HEK293 (cell line): ENCODE measurements around the gene FBXL15.

ENCODE experiments used
- CTCF ChIA-PET: fragments of 350-600 bp; formaldehyde crosslinking; extraction: SDS; loops from one replicate; lab custom pipeline; 2021; ENCODE audit warnings: antibody characterized with exemption; lab: Yijun Ruan, JAX
- POLR2A ChIA-PET: fragments of 300-600 bp; formaldehyde crosslinking; extraction: SDS; loops from one replicate; lab custom pipeline; 2020; ENCODE audit warnings: antibody characterized with exemption, inconsistent platforms; lab: Yijun Ruan, JAX
- H3K27ac ChIP-seq: fragments of 200-500 bp; sonication (Bioruptor generic); 2 replicates; pipeline ENCODE4 v1.5.1; 2014; ENCODE audit warnings: low read depth, low read length, control low read depth, inconsistent platforms; ENCODE audit errors: extremely low read depth
- H3K36me3 ChIP-seq, 2 experiments: fragments of 200-500 bp in 1 of 2; sonication (Bioruptor generic) in 1 of 2; 1 replicate in 1 of 2; 2 replicates in 1 of 2; pipeline ENCODE4 v1.5.1; 2014 to 2017; ENCODE audit warnings: inconsistent platforms in 2 of 2, low read length in 2 of 2; ENCODE audit not compliant: control insufficient read depth in 2 of 2, insufficient read depth in 1 of 2
- H3K4me1 ChIP-seq: fragments of 200-500 bp; sonication (Bioruptor generic); 2 replicates; pipeline ENCODE4 v1.5.1; 2014; ENCODE audit warnings: mild to moderate bottlenecking, low read length, inconsistent platforms; ENCODE audit not compliant: control insufficient read depth, insufficient read depth
- H3K4me3 ChIP-seq: 2 replicates; pipeline ENCODE4 v1.5.1; 2011; ENCODE audit warnings: low read depth, mild to moderate bottlenecking, control low read depth, low read length, moderate library complexity
- H3K9me3 ChIP-seq: fragments of 200-500 bp; sonication (Bioruptor generic); 2 replicates; pipeline ENCODE4 v1.5.1; 2014; ENCODE audit warnings: low read depth, low read length, inconsistent platforms; ENCODE audit not compliant: control insufficient read depth, insufficient read depth
- FEZF1 ChIP-seq: fragments of 450-650 bp; formaldehyde crosslinking; IDR thresholded peaks from 2 replicates; pipeline ENCODE4 v1.5.1; 2016; ENCODE audit warnings: missing biosample characterization, missing genetic modification characterization
- GLI2 ChIP-seq: fragments of 450-650 bp; formaldehyde crosslinking; IDR thresholded peaks from 2 replicates; pipeline ENCODE4; 2017; ENCODE audit warnings: missing biosample characterization, missing genetic modification characterization, low read depth, borderline replicate concordance
- KLF1 ChIP-seq: fragments of 450-650 bp; formaldehyde crosslinking; IDR thresholded peaks from 2 replicates; pipeline ENCODE4 v1.5.1; 2016; ENCODE audit warnings: missing biosample characterization, missing genetic modification characterization
- MEIS1 ChIP-seq: sonication (generic); formaldehyde crosslinking; IDR thresholded peaks from 2 replicates; pipeline ENCODE4 v1.8.1; 2022; ENCODE audit warnings: missing genetic modification reagents, mild to moderate bottlenecking, borderline replicate concordance
- PRDM1 ChIP-seq: fragments of 450-650 bp; formaldehyde crosslinking; IDR thresholded peaks from 2 replicates; pipeline ENCODE4; 2016; ENCODE audit warnings: missing biosample characterization, missing genetic modification characterization
- SCRT1 ChIP-seq: fragments of 450-650 bp; formaldehyde crosslinking; IDR thresholded peaks from 2 replicates; pipeline ENCODE4 v1.5.1; 2016; ENCODE audit warnings: missing biosample characterization, missing genetic modification characterization, borderline replicate concordance
- SETDB1 ChIP-seq: IDR thresholded peaks from one replicate; pipeline ENCODE4 v1.6.1; 2017; ENCODE audit warnings: mild to moderate bottlenecking, low read length, moderate library complexity, mixed read lengths; ENCODE audit not compliant: insufficient read length
- ZBTB8A ChIP-seq: fragments of 450-650 bp; formaldehyde crosslinking; IDR thresholded peaks from 2 replicates; pipeline ENCODE4 v1.5.1; 2016; ENCODE audit warnings: missing biosample characterization, missing genetic modification characterization
- ZNF214 ChIP-seq: fragments of 450-650 bp; formaldehyde crosslinking; IDR thresholded peaks from 2 replicates; pipeline ENCODE4 v1.5.1; 2017; ENCODE audit warnings: missing biosample characterization, mild to moderate bottlenecking, missing genetic modification characterization, borderline replicate concordance
- ZNF23 ChIP-seq: fragments of 450-650 bp; formaldehyde crosslinking; IDR thresholded peaks from 2 replicates; pipeline ENCODE4 v1.5.1; 2016; ENCODE audit warnings: missing biosample characterization, missing genetic modification characterization, borderline replicate concordance
- ZNF248 ChIP-seq: fragments of 450-650 bp; formaldehyde crosslinking; IDR thresholded peaks from 2 replicates; pipeline ENCODE4 v1.5.1; 2017; ENCODE audit warnings: missing biosample characterization, missing genetic modification characterization
- ZNF37A ChIP-seq: fragments of 450-650 bp; IDR thresholded peaks from 2 replicates; pipeline ENCODE4 v1.5.1; 2018; ENCODE audit warnings: missing biosample characterization, missing genetic modification characterization
- ZNF530 ChIP-seq: fragments of 450-650 bp; formaldehyde crosslinking; IDR thresholded peaks from 2 replicates; pipeline ENCODE4 v1.5.1; 2016; ENCODE audit warnings: low read depth, missing biosample characterization, missing genetic modification characterization
- ZNF548 ChIP-seq: fragments of 450-650 bp; formaldehyde crosslinking; IDR thresholded peaks from 2 replicates; pipeline ENCODE4 v1.5.1; 2016; ENCODE audit warnings: missing biosample characterization, missing genetic modification characterization
- ZNF707 ChIP-seq: fragments of 450-650 bp; formaldehyde crosslinking; IDR thresholded peaks from 2 replicates; pipeline ENCODE4 v1.5.1; 2016; ENCODE audit warnings: missing biosample characterization, missing genetic modification characterization
- ZNF776 ChIP-seq: fragments of 450-650 bp; formaldehyde crosslinking; IDR thresholded peaks from 2 replicates; pipeline ENCODE4 v1.5.0; 2017; ENCODE audit warnings: missing biosample characterization, missing genetic modification characterization, borderline replicate concordance
- TF ChIP-seq, protein P1 (sequence below): fragments of 450-650 bp; formaldehyde crosslinking; IDR thresholded peaks from 2 replicates; pipeline ENCODE4 v1.5.1; 2016; ENCODE audit warnings: missing biosample characterization, missing genetic modification characterization
- TF ChIP-seq, protein P2 (sequence below): fragments of 450-650 bp; formaldehyde crosslinking; IDR thresholded peaks from 2 replicates; pipeline ENCODE4 v1.5.1; 2016; ENCODE audit warnings: missing biosample characterization, missing genetic modification characterization
- TF ChIP-seq, protein P3 (sequence below): fragments of 450-650 bp; formaldehyde crosslinking; IDR thresholded peaks from 2 replicates; pipeline ENCODE4 v1.5.1; 2016; ENCODE audit warnings: missing biosample characterization, missing genetic modification characterization
- TF ChIP-seq, protein P4 (sequence below): sonication (generic); formaldehyde crosslinking; IDR thresholded peaks from 2 replicates; pipeline ENCODE4 v1.8.1; 2022; ENCODE audit warnings: mild to moderate bottlenecking, moderate library complexity, missing genetic modification reagents

Gene FBXL15

DNA sequence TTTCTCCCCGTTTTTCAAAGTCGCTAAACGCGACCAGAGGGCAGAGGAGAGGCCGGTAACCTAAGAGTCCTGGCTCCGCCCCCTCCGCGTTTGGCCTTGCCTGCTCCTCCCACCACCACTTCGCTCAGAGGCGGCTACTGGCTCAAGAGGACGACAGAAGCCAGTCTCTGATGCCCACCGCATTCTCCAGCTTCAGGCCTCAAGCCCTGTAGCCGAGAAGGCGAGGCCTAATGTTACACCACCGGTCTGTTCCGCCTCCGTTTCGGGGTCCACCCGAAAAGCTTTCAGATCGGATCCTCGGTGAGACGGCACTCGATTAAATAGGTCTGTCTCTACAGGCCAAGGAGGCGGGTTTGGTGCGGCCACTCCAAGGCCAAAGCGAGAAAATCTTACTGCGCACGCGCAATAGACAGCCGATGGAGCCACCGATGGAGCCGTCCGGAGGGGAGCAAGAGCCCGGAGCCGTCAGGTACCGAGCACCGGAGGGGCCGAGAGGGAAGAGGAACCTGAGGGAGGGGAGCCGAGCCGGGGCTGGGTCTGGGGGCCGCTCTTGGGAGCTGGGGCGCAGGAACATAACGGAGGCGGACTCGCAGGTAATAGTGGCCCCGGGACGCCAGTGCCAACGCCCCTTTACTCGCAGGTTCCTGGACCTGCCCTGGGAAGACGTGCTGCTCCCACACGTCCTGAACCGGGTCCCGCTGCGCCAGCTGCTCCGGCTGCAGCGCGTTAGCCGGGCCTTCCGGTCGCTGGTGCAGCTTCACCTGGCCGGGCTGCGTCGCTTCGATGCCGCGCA lies at the start of gene FBXL15 (continued):
- TF ChIP-seq KLF1 (tag by site-specific recombination): 0 out of 2 replicates have a peak, but pooled peaks have one; percentile 31
- TF ChIP-seq PRDM1 (tag by site-specific recombination): no peak
- TF ChIP-seq, all 188 proteins: peak for 99

DNA sequence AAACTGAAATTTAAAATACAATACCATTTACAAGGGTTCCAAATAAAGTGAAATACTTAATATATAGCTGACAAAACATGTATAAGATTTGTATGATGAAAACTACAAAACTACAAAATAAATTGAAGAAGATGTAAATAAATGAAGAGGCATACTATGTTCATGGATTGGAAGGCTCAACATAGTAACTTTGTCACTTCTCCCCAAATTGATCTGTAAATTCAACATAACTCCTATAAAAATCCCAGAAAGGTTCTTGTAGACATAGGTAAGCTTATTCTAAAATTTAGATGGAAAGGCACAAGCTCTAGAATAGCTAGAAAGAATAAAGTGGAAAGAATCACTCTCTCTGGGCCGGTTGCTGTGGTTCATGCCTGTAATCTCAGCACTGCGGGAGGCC lies 49.3 kb upstream of the FBXL15 start:
- ChIA-PET POLR2A (no interaction called here), CTCF (interaction anchor here (0.8 to 3.9 kb wide), 3 partner anchors 19 to 141 kb away, joined by 4 to 17 read pairs (median 13); no protein-coding TSS in a partner anchor)
- no peaks in the 10 kb centered on the region for H3K9me3 ChIP-seq
- H3K27ac ChIP-seq: no peak overlapping the region
- H3K36me3 ChIP-seq: peaks cover 22 to 97% of the 10 kb centered on the region in 2 experiments
- H3K4me3 ChIP-seq: no peak overlapping the region
- TF ChIP-seq ZBTB8A (tag by site-specific recombination) (no peak), SETDB1 (no peak), ZNF248 (tag by site-specific recombination) (peak; percentile 94)
- H3K4me1 ChIP-seq: no peaks in the 10 kb centered on the region

DNA sequence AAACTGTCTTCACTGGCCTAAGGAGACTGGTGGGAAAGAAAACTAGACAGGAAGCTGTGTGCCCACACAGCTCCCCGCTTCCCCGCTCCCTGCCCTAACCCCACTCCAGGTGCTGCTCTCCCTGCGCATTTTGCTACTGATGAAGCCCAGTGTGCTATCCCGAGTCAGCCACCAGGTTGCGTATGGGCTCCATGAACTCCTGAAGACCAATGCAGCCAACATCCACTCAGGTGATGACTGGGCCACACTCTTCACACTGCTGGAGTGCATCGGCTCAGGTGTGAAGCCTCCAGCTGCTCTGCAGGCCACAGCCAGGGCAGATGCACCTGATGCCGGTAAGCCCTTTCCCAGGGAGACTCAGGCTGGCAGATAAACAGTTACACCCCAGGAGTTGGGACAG lies 45.4 kb upstream of the FBXL15 start:
- ChIA-PET CTCF (interaction anchor here (0.5 to 1.9 kb wide), 5 partner anchors 11 to 222 kb away, joined by 3 to 10 read pairs (median 5); no protein-coding TSS in a partner anchor), POLR2A (interaction anchor here (1.1 kb wide), 1 partner anchor 57 kb away, joined by 7 read pairs; no protein-coding TSS in a partner anchor)
- Histone ChIP-seq H3K4me3 (no peak overlapping the region), H3K9me3 (no peaks in the 10 kb centered on the region), H3K4me1 (no peaks in the 10 kb centered on the region), H3K36me3 (peaks cover 24 to 86% of the 10 kb centered on the region in 2 experiments), H3K27ac (no peak overlapping the region)
- no peak for TF ChIP-seq ZNF548 (tag by site-specific recombination)
- TF ChIP-seq, protein P1, sequence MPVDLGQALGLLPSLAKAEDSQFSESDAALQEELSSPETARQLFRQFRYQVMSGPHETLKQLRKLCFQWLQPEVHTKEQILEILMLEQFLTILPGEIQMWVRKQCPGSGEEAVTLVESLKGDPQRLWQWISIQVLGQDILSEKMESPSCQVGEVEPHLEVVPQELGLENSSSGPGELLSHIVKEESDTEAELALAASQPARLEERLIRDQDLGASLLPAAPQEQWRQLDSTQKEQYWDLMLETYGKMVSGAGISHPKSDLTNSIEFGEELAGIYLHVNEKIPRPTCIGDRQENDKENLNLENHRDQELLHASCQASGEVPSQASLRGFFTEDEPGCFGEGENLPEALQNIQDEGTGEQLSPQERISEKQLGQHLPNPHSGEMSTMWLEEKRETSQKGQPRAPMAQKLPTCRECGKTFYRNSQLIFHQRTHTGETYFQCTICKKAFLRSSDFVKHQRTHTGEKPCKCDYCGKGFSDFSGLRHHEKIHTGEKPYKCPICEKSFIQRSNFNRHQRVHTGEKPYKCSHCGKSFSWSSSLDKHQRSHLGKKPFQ (tag by site-specific recombination): peak; percentile 49; the same call in 1 of the 2 replicates
- TF ChIP-seq, protein P2, sequence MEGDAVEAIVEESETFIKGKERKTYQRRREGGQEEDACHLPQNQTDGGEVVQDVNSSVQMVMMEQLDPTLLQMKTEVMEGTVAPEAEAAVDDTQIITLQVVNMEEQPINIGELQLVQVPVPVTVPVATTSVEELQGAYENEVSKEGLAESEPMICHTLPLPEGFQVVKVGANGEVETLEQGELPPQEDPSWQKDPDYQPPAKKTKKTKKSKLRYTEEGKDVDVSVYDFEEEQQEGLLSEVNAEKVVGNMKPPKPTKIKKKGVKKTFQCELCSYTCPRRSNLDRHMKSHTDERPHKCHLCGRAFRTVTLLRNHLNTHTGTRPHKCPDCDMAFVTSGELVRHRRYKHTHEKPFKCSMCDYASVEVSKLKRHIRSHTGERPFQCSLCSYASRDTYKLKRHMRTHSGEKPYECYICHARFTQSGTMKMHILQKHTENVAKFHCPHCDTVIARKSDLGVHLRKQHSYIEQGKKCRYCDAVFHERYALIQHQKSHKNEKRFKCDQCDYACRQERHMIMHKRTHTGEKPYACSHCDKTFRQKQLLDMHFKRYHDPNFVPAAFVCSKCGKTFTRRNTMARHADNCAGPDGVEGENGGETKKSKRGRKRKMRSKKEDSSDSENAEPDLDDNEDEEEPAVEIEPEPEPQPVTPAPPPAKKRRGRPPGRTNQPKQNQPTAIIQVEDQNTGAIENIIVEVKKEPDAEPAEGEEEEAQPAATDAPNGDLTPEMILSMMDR (tag by site-specific recombination): 0 out of 2 replicates have a peak, but pooled peaks have one; percentile 21

DNA sequence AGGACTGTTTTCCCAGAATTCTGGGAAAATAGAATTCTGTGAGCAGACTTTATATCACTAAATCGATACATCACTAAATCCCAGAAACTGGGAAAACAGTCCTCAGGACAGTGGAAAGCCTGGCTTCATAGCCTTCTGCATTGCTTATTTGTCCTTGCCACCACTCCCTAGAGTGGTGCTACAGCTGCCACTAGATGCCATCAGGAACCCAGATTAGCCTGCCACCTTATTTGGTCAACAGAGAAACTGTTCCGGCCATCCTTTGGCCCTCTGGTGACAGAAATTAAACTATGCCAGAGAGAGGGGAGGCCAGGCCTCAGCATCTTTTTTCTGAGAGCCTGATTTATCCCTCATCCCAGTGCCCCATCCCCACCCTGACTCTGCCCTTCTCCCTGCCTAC lies 44.8 kb upstream of the FBXL15 start:
- CTCF ChIA-PET: interaction anchor here (0.7 to 1.9 kb wide), 4 partner anchors 18 to 146 kb away, joined by 3 to 10 read pairs (median 6); no protein-coding TSS in a partner anchor
- POLR2A ChIA-PET: no interaction called here
- Histone ChIP-seq H3K9me3 (no peaks in the 10 kb centered on the region), H3K4me3 (no peak overlapping the region), H3K36me3 (peaks cover 21 to 86% of the 10 kb centered on the region in 2 experiments), H3K27ac (no peak overlapping the region), H3K4me1 (no peaks in the 10 kb centered on the region)
- TF ChIP-seq ZNF214 (tag by site-specific recombination) (no peak), ZNF23 (tag by site-specific recombination) (no peak), ZNF530 (no peak), SCRT1 (tag by site-specific recombination) (no peak), ZNF707 (no peak), ZNF37A (tag by site-specific recombination) (no peak), GLI2 (tag by site-specific recombination) (no peak), MEIS1 (CRISPR knock-in tag) (no peak), ZNF776 (tag by site-specific recombination) (no peak), FEZF1 (tag by site-specific recombination) (no peak)
- TF ChIP-seq, protein P1 (tag by site-specific recombination): no peak
- TF ChIP-seq, protein P3, sequence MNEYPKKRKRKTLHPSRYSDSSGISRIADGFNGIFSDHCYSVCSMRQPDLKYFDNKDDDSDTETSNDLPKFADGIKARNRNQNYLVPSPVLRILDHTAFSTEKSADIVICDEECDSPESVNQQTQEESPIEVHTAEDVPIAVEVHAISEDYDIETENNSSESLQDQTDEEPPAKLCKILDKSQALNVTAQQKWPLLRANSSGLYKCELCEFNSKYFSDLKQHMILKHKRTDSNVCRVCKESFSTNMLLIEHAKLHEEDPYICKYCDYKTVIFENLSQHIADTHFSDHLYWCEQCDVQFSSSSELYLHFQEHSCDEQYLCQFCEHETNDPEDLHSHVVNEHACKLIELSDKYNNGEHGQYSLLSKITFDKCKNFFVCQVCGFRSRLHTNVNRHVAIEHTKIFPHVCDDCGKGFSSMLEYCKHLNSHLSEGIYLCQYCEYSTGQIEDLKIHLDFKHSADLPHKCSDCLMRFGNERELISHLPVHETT (tag by site-specific recombination): no peak
- TF ChIP-seq, protein P4, sequence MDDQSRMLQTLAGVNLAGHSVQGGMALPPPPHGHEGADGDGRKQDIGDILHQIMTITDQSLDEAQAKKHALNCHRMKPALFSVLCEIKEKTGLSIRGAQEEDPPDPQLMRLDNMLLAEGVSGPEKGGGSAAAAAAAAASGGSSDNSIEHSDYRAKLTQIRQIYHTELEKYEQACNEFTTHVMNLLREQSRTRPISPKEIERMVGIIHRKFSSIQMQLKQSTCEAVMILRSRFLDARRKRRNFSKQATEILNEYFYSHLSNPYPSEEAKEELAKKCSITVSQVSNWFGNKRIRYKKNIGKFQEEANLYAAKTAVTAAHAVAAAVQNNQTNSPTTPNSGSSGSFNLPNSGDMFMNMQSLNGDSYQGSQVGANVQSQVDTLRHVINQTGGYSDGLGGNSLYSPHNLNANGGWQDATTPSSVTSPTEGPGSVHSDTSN (CRISPR knock-in tag): no peak
